Spleen (tissue), 11 donors: ENCODE data around the gene ICAM5. TPM values are rescaled to one million over a fixed set of nuclear protein-coding genes. Genes with fewer than 3 reads are reported as not detected.
A peak's percentile ranks its signal among the peaks of the same experiment; 100 is the strongest.

ENCODE experiments used
- DNase-seq: peaks from one replicate; pipeline ENCODE4 v3.0.0-alpha.2; 2020
- H3K27ac ChIP-seq, 8 donors: fragments of 200-600 bp; sonication (generic) in 7 of 8; 1 replicate in 4 of 8; 2 replicates in 4 of 8; pipeline versions ENCODE4 v1.5.0 to v1.8.0; 2016 to 2021; ENCODE audit warnings: inconsistent platforms in 4 of 8, mild to moderate bottlenecking in 4 of 8, moderate library complexity in 1 of 8
- H3K27me3 ChIP-seq, 7 donors: fragments of 200-600 bp; sonication (generic) in 6 of 7; replicated peaks in 1 of 7; 1 replicate in 4 of 7; 2 replicates in 3 of 7; pipeline versions ENCODE4 v1.5.0 to v1.8.0; 2016 to 2021; ENCODE audit warnings: inconsistent platforms in 3 of 7, mild to moderate bottlenecking in 1 of 7
- H3K36me3 ChIP-seq, 6 donors: fragments of 200-600 bp; sonication (generic) in 5 of 6; 1 replicate in 4 of 6; 2 replicates in 2 of 6; pipeline versions ENCODE4 v1.5.0 to v1.8.0; 2016 to 2021; ENCODE audit warnings: inconsistent platforms in 2 of 6
- H3K4me1 ChIP-seq, 6 donors: fragments of 200-600 bp; sonication (generic) in 5 of 6; 1 replicate in 3 of 6; 2 replicates in 3 of 6; pipeline versions ENCODE4 v1.5.0 to v1.8.0; 2016 to 2021; ENCODE audit warnings: inconsistent platforms in 3 of 6
- H3K4me3 ChIP-seq, 8 donors: fragments of 200-600 bp; sonication (generic) in 7 of 8; 1 replicate in 4 of 8; 2 replicates in 4 of 8; pipeline versions ENCODE4 v1.5.0 to v1.8.0; 2016 to 2021; ENCODE audit warnings: inconsistent platforms in 4 of 8, mild to moderate bottlenecking in 4 of 8, moderate library complexity in 2 of 8
- H3K9me3 ChIP-seq, 8 donors: fragments of 200-600 bp; sonication (generic) in 7 of 8; 1 replicate in 4 of 8; 2 replicates in 4 of 8; pipeline versions ENCODE4 v1.5.0 to v1.8.0; 2016 to 2021; ENCODE audit warnings: inconsistent platforms in 4 of 8
- CTCF ChIP-seq, 11 experiments: fragments of 200-600 bp in 7 of 11; fragments of 450-650 bp in 4 of 11; sonication (generic) in 4 of 11; IDR thresholded peaks in 8 of 11; conservative IDR thresholded peaks in 3 of 11; 1 replicate in 7 of 11; 2 replicates in 4 of 11; pipeline versions ENCODE4 v1.4.0 to v1.8.0; 2016 to 2021; ENCODE audit warnings: antibody characterized with exemption in 11 of 11, inconsistent platforms in 4 of 11, mild to moderate bottlenecking in 1 of 11
- POLR2A ChIP-seq, 3 donors: fragments of 450-650 bp; IDR thresholded peaks; one replicate each; pipeline ENCODE4 v1.5.1; 2017; ENCODE audit warnings: antibody characterized with exemption in 3 of 3, mild to moderate bottlenecking in 1 of 3
- POLR2AphosphoS5 ChIP-seq, 3 donors: sonication (generic); formaldehyde crosslinking; IDR thresholded peaks; one replicate each; pipeline ENCODE4 v1.5.1; 2017; ENCODE audit warnings: antibody characterized with exemption in 3 of 3
- WGBS, 5 donors: extraction: QIAGEN DNeasy Blood & Tissue Kit in 3 of 5; methylation state at CpG; one replicate each; pipeline versions ENCODE4 v1.1.5 to v1.1.7; 2013 to 2018; 5-methylcytosine and 5-hydroxymethylcytosine counted together
- intact Hi-C: fragments of 100-400 bp; cut with DNase I; formaldehyde crosslinking; loops from one replicate; pipeline ENCODE4 v1.15.0; 2023; ENCODE audit warnings: low total_unique reads
- polyA plus RNA-seq, 3 donors: library from polyadenylated mRNA; stranded (reverse); fragments of 200-250 nt; gene quantifications; one replicate each; pipeline ENCODE4 v1.2.1, GENCODE V29; 2013
- total RNA-seq, 7 donors: library from RNA; depleted of rRNA in 3 of 7; stranded (reverse); fragments of >200 nt in 3 of 7; fragmentation: NEBNext Ultra II Directional in 4 of 7; extraction: Animal tissue kit (Norgen Biotek cat#: 25700) in 4 of 7; gene quantifications; one replicate each; pipeline versions ENCODE4 v1.1.0 to v1.2.1, GENCODE V29; 2016 to 2021
- donor health status: healthy with polysubstance abuse.
- donor health status: DM: no; HTN: no; CAD: no; lungs with moderate emphysema.
- donor health status: DM: no; HTN: no; CAD: no.
- donor health status: Bipolar disorder and iron deficiency.
- donor health status: healthy.
- donor health status: DM: no; HTN: no; CAD: no.
- donor health status: DM: yes; HTN: yes; CAD: no.

The ICAM5 gene
- total and polyA plus RNA-seq, 10 donors = 0.07 to 1.4 (median 0.69) TPM

GRCh38 chr19:10252707-10253106 lies 37.0 kb upstream of the ICAM5 start:
- no peak for TF ChIP-seq POLR2A (IDR thresholded peaks at IDR 0.05)
- TF ChIP-seq POLR2AphosphoS5 (IDR thresholded peaks at IDR 0.05) = no peak
- 25 to 34% (median 29%) methylated on average over 8 of the region's 8 CpGs for WGBS, 5 donors

GRCh38 chr19:10254244-10254643 lies 35.5 kb upstream of the ICAM5 start:
- intact Hi-C loops = loop anchor here (10.0 kb wide), 1 partner anchor 139 kb away; the partner anchor contains the start of genes EIF3G and P2RY11
- WGBS, 5 donors = 94 to 98% (median 96%) methylated on average over 3 of the region's 3 CpGs

More at GRCh38 chr19:10252707-10253106, 37.0 kb upstream of the ICAM5 start:
- Histone ChIP-seq H3K4me3 (peak overlapping the region; percentile 76 to 97 (median 93)), H3K27me3 (no peaks in the 10 kb centered on the region), H3K4me1 (peaks cover 11 to 39% (median 29%) of the 10 kb centered on the region in 6 donors), H3K36me3 (peaks cover 0 to 44% (median 36%) of the 10 kb centered on the region in 6 donors), H3K27ac (peak overlapping the region; percentile 70 to 95 (median 92)), H3K9me3 (no peaks in the 10 kb centered on the region)
- DNase-seq = no peak
- intact Hi-C loops = loop anchor here (10.0 kb wide), 1 partner anchor 138 kb away; the partner anchor contains the start of genes EIF3G and P2RY11

GRCh38 chr19:10255358-10255757 lies 34.4 kb upstream of the ICAM5 start:
- 83 to 98% (median 92%) methylated on average over 2 of the region's 2 CpGs for WGBS, 5 donors
- H3K27ac ChIP-seq = no peak overlapping the region
- TF ChIP-seq POLR2A (IDR thresholded peaks at IDR 0.05) (no peak), POLR2AphosphoS5 (IDR thresholded peaks at IDR 0.05) (no peak), CTCF (IDR thresholded peaks at IDR 0.05 in 8 of 11, conservative IDR thresholded peaks at IDR 0.05 in 3 of 11) (no peak)
- no peak overlapping the region for H3K4me3 ChIP-seq
- peaks cover 0 to 67% (median 58%) of the 10 kb centered on the region in 6 donors for H3K36me3 ChIP-seq
- peaks cover 9 to 55% (median 32%) of the 10 kb centered on the region in 6 donors for H3K4me1 ChIP-seq
- intact Hi-C loops = loop anchor here (10.0 kb wide), 1 partner anchor 141 kb away; the partner anchor contains the start of genes EIF3G and P2RY11
- DNase-seq = no peak
- no peaks in the 10 kb centered on the region for H3K9me3 ChIP-seq
- no peaks in the 10 kb centered on the region for H3K27me3 ChIP-seq

More at GRCh38 chr19:10254244-10254643, 35.5 kb upstream of the ICAM5 start:
- H3K9me3 ChIP-seq = no peaks in the 10 kb centered on the region
- H3K27me3 ChIP-seq = no peaks in the 10 kb centered on the region
- TF ChIP-seq POLR2A (IDR thresholded peaks at IDR 0.05) (no peak), POLR2AphosphoS5 (IDR thresholded peaks at IDR 0.05) (no peak), CTCF (IDR thresholded peaks at IDR 0.05 in 8 of 11, conservative IDR thresholded peaks at IDR 0.05 in 3 of 11) (no peak)
- DNase-seq = no peak
- H3K4me1 ChIP-seq = peaks cover 13 to 51% (median 33%) of the 10 kb centered on the region in 6 donors
- no peak overlapping the region for H3K4me3 ChIP-seq
- no peak overlapping the region for H3K27ac ChIP-seq
- H3K36me3 ChIP-seq = peaks cover 0 to 57% (median 48%) of the 10 kb centered on the region in 6 donors

GRCh38 chr19:10256551-10256950 lies 33.2 kb upstream of the ICAM5 start:
- TF ChIP-seq CTCF (IDR thresholded peaks at IDR 0.05 in 8 of 11, conservative IDR thresholded peaks at IDR 0.05 in 3 of 11) (no peak), POLR2AphosphoS5 (IDR thresholded peaks at IDR 0.05) (no peak), POLR2A (IDR thresholded peaks at IDR 0.05) (no peak)
- intact Hi-C loops = loop anchor here (10.0 kb wide), 1 partner anchor 142 kb away; the partner anchor contains the start of genes EIF3G and P2RY11
- peaks cover 0 to 67% (median 58%) of the 10 kb centered on the region in 6 donors for H3K36me3 ChIP-seq
- WGBS, 5 donors = 89 to 92% (median 90%) methylated on average over 16 to 18 of the region's 18 CpGs
- no peaks in the 10 kb centered on the region for H3K9me3 ChIP-seq
- no peak overlapping the region for H3K4me3 ChIP-seq
- DNase-seq = no peak
- peak overlapping the region in 1 of 8 donors; percentile 24 for H3K27ac ChIP-seq
- peaks cover 6 to 46% (median 22%) of the 10 kb centered on the region in 6 donors for H3K4me1 ChIP-seq
- no peaks in the 10 kb centered on the region for H3K27me3 ChIP-seq
